Upper lobe of left lung (tissue), 6 donors: Measurements from ENCODE around the gene ERFL. TPM values are rescaled to one million over a fixed set of nuclear protein-coding genes. Genes with fewer than 3 reads are reported as not detected.

Source experiments
- ATAC-seq, 2 donors: fragments of 200-7000 bp; cut with Tn5 transposase; one replicate each; pipeline ENCODE4 v1.9.1; 2022; ENCODE audit warnings: mild to moderate bottlenecking in 2 of 2, moderate library complexity in 2 of 2; ENCODE audit not compliant: low FRiP score in 2 of 2
- DNase-seq, 2 donors: peaks; one replicate each; pipeline ENCODE4 v3.0.0-alpha.2; 2019 to 2020
- H3K27ac ChIP-seq, 4 donors: fragments of 200-600 bp; sonication (generic); one replicate each; pipeline ENCODE4 v1.5.1; 2016 to 2019
- H3K27me3 ChIP-seq, 4 donors: fragments of 200-600 bp; sonication (generic); one replicate each; pipeline ENCODE4 v1.5.1; 2017 to 2019
- H3K36me3 ChIP-seq, 4 donors: fragments of 200-600 bp; sonication (generic); one replicate each; pipeline ENCODE4 v1.5.1; 2016 to 2019
- H3K4me1 ChIP-seq, 4 donors: fragments of 200-600 bp; sonication (generic); one replicate each; pipeline ENCODE4 v1.5.1; 2018 to 2019
- H3K4me3 ChIP-seq, 4 donors: fragments of 200-600 bp; sonication (generic); one replicate each; pipeline ENCODE4 v1.5.1; 2017 to 2019; ENCODE audit warnings: mild to moderate bottlenecking in 2 of 4, moderate library complexity in 1 of 4
- H3K9me3 ChIP-seq, 4 donors: fragments of 200-600 bp; sonication (generic); one replicate each; pipeline ENCODE4 v1.5.1; 2018 to 2019
- CTCF ChIP-seq, 6 experiments: fragments of 450-650 bp in 4 of 6; fragments of 200-600 bp in 2 of 6; sonication (generic) in 2 of 6; IDR thresholded peaks; one replicate each; pipeline ENCODE4 v1.5.1; 2016 to 2019; ENCODE audit warnings: antibody characterized with exemption in 6 of 6
- EP300 ChIP-seq, 4 donors: sonication (generic); formaldehyde crosslinking; IDR thresholded peaks; one replicate each; pipeline ENCODE4 v1.5.1; 2017; ENCODE audit warnings: antibody characterized with exemption in 4 of 4, control low read depth in 2 of 4
- POLR2A ChIP-seq, 4 donors: fragments of 450-650 bp; IDR thresholded peaks; one replicate each; pipeline ENCODE4 v1.5.1; 2016 to 2017; ENCODE audit warnings: antibody characterized with exemption in 4 of 4, mild to moderate bottlenecking in 2 of 4
- POLR2AphosphoS5 ChIP-seq, 2 donors: sonication (generic); formaldehyde crosslinking; IDR thresholded peaks; one replicate each; pipeline ENCODE4 v1.5.1; 2017; ENCODE audit warnings: antibody characterized with exemption in 2 of 2
- WGBS, 2 donors: methylation state at CpG; one replicate each; pipeline ENCODE4 v1.1.5; 2017 to 2018; 5-methylcytosine and 5-hydroxymethylcytosine counted together
- total RNA-seq, 6 donors: library from RNA; depleted of rRNA in 4 of 6; stranded (reverse); fragments of >200 nt in 4 of 6; gene quantifications; one replicate each; pipeline versions ENCODE4 v1.1.0 to v1.2.1, GENCODE V29; 2016 to 2021
- donor health status: DM: no; HTN: no; CAD: no; lungs with moderate emphysema.
- donor health status: DM: no; HTN: yes; CAD: no; lungs with severe emphysema.

The ERFL gene
- total RNA-seq, 6 donors from 2014 or later, result 0.20 to 6.3 (median 0.49) TPM; not detected in 1

- ATAC-seq, result no peak
- WGBS, 2 donors, result 5 to 9% methylated on average over 15 to 29 of the region's 29 CpGs
Measured at GRCh38 chr19:41928754-41929535, 696 bp upstream of the ERFL start.

GRCh38 chr19:41927497-41928192 lies 604 bp downstream of the ERFL start:
- H3K27ac ChIP-seq, result peak overlapping the region in 1 of 4 donors; percentile 7
- H3K4me1 ChIP-seq, result peaks cover 14 to 25% (median 21%) of the 10 kb centered on the region in 4 donors
- no peaks in the 10 kb centered on the region for H3K36me3 ChIP-seq
- ATAC-seq, result no peak
- TF ChIP-seq EP300 (IDR thresholded peaks at IDR 0.05) (no peak), POLR2AphosphoS5 (IDR thresholded peaks at IDR 0.05) (no peak), CTCF (IDR thresholded peaks at IDR 0.05) (no peak), POLR2A (IDR thresholded peaks at IDR 0.05) (no peak)
- WGBS, 2 donors, result 13 to 16% methylated on average over 25 to 29 of the region's 43 CpGs
- DNase-seq, result peak in 1 of 2 donors; percentile 85
- H3K4me3 ChIP-seq, result peak overlapping the region in 3 of 4 donors; percentile 46 to 55 (median 52)
- H3K9me3 ChIP-seq, result no peaks in the 10 kb centered on the region
- H3K27me3 ChIP-seq, result peaks cover 0 to 49% (median 30%) of the 10 kb centered on the region in 4 donors

More at GRCh38 chr19:41928754-41929535, 696 bp upstream of the ERFL start:
- H3K4me3 ChIP-seq, result peak overlapping the region in 3 of 4 donors; percentile 46 to 55 (median 52)
- H3K9me3 ChIP-seq, result no peaks in the 10 kb centered on the region
- H3K27me3 ChIP-seq, result peaks cover 0 to 49% (median 28%) of the 10 kb centered on the region in 4 donors
- peak overlapping the region in 1 of 4 donors; percentile 37 for H3K27ac ChIP-seq
- H3K4me1 ChIP-seq, result peaks cover 14 to 30% (median 21%) of the 10 kb centered on the region in 4 donors
- TF ChIP-seq CTCF (IDR thresholded peaks at IDR 0.05) (no peak), EP300 (IDR thresholded peaks at IDR 0.05) (no peak), POLR2AphosphoS5 (IDR thresholded peaks at IDR 0.05) (no peak), POLR2A (IDR thresholded peaks at IDR 0.05) (peak in 1 of 4 donors; percentile 8)
- no peak for DNase-seq
- no peaks in the 10 kb centered on the region for H3K36me3 ChIP-seq

- ATAC-seq, result no peak
- TF ChIP-seq POLR2AphosphoS5 (IDR thresholded peaks at IDR 0.05), result no peak
- no peak for TF ChIP-seq POLR2A (IDR thresholded peaks at IDR 0.05)
- no peak for TF ChIP-seq EP300 (IDR thresholded peaks at IDR 0.05)
- TF ChIP-seq CTCF (IDR thresholded peaks at IDR 0.05), result no peak
- H3K4me3 ChIP-seq, result no peak overlapping the region
- H3K9me3 ChIP-seq, result no peaks in the 10 kb centered on the region
- 53 to 62% methylated on average over 16 of the region's 16 CpGs for whole genome bisulfite sequencing, 2 donors
- peaks cover 0 to 56% (median 33%) of the 10 kb centered on the region in 4 donors for H3K27me3 ChIP-seq
- no peak for DNase-seq
- H3K36me3 ChIP-seq, result no peaks in the 10 kb centered on the region
- H3K27ac ChIP-seq, result no peak overlapping the region
- H3K4me1 ChIP-seq, result peaks cover 14 to 23% (median 19%) of the 10 kb centered on the region in 4 donors
Measured at GRCh38 chr19:41926763-41927496, 1.3 kb downstream of the ERFL start.

GRCh38 chr19:41926028-41926762 lies 2.1 kb downstream of the ERFL start:
- H3K36me3 ChIP-seq, result no peaks in the 10 kb centered on the region
- no peak for ATAC-seq
- TF ChIP-seq CTCF (IDR thresholded peaks at IDR 0.05) (no peak), POLR2A (IDR thresholded peaks at IDR 0.05) (no peak), EP300 (IDR thresholded peaks at IDR 0.05) (no peak), POLR2AphosphoS5 (IDR thresholded peaks at IDR 0.05) (no peak)
- 42 to 56% methylated on average over 14 to 27 of the region's 27 CpGs for WGBS, 2 donors
- H3K27ac ChIP-seq, result no peak overlapping the region
- H3K4me1 ChIP-seq, result peaks cover 14 to 25% (median 19%) of the 10 kb centered on the region in 4 donors
- no peaks in the 10 kb centered on the region for H3K9me3 ChIP-seq
- H3K4me3 ChIP-seq, result no peak overlapping the region
- peaks cover 0 to 58% (median 39%) of the 10 kb centered on the region in 4 donors for H3K27me3 ChIP-seq
- DNase-seq, result peak in 1 of 2 donors; percentile 64
